ENCODE measurements around the gene BLACAT1. TPM values are rescaled to one million over a fixed set of nuclear protein-coding genes. Genes with fewer than 3 reads are reported as not detected.
"Not testable (repeated sequence)": the region's sequence is repeated elsewhere in the genome, so short reads cannot be mapped to it uniquely, and the experiment has no call there.

Gene BLACAT1
- total RNA-seq, 1 experiment from 2014 or later = 0.72 TPM

DNA sequence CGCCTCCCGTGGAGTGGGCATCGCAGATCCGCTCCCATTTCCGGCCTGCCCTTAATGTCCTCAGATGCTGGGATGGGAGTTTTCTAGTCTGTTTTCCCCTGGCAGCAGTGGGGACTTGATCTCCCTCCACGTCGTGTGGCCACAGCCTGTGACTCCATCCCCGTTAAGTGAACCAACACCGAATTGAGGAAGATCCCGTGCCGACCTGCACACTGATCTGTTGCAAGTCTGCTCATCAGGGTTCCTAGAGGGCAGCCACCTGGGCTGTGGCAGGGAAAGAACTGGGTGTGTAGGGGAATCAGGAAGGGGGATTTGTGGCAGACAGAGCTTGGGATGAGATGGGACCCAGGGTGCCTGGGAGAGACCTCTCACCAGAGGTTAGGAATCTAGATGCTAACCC lies 25.4 kb upstream of the BLACAT1 start:
- Mint-ChIP-seq H3K27ac (ENCODE audit: low read depth, unreplicated experiment) (no peak overlapping the region), H3K36me3 (ENCODE audit: insufficient read depth, unreplicated experiment) (no peaks in the 10 kb centered on the region), H3K4me1 (ENCODE audit: insufficient read depth, unreplicated experiment) (peaks cover 15% of the 10 kb centered on the region), H3K9me3 (ENCODE audit: unreplicated experiment) (no peaks in the 10 kb centered on the region), H3K27me3 (ENCODE audit: insufficient read depth, unreplicated experiment) (peaks cover 49% of the 10 kb centered on the region), H3K4me3 (ENCODE audit: unreplicated experiment) (no peak overlapping the region)
- intact Hi-C loops (cut with micrococcal nuclease) = no loop called here
- POLR2A ChIA-PET = interaction anchor here (1.0 kb wide), 1 partner anchor 84 kb away, joined by 4 read pairs; no protein-coding TSS in a partner anchor
- CTCF ChIA-PET = interaction anchor here (1.4 to 37.5 kb wide), 8 partner anchors 6 to 126 kb away, joined by 5 to 1608 read pairs (median 198); partner anchors contain the start of genes KLHDC8A and LEMD1
- BruUV-seq (replicated peaks) = no TSS peak
- TF ChIP-seq, protein P1, sequence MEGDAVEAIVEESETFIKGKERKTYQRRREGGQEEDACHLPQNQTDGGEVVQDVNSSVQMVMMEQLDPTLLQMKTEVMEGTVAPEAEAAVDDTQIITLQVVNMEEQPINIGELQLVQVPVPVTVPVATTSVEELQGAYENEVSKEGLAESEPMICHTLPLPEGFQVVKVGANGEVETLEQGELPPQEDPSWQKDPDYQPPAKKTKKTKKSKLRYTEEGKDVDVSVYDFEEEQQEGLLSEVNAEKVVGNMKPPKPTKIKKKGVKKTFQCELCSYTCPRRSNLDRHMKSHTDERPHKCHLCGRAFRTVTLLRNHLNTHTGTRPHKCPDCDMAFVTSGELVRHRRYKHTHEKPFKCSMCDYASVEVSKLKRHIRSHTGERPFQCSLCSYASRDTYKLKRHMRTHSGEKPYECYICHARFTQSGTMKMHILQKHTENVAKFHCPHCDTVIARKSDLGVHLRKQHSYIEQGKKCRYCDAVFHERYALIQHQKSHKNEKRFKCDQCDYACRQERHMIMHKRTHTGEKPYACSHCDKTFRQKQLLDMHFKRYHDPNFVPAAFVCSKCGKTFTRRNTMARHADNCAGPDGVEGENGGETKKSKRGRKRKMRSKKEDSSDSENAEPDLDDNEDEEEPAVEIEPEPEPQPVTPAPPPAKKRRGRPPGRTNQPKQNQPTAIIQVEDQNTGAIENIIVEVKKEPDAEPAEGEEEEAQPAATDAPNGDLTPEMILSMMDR (IDR thresholded peaks at IDR 0.05; ENCODE audit: unreplicated experiment) = no peak
- no peak for DNase-seq (ENCODE audit: unreplicated experiment)

DNA sequence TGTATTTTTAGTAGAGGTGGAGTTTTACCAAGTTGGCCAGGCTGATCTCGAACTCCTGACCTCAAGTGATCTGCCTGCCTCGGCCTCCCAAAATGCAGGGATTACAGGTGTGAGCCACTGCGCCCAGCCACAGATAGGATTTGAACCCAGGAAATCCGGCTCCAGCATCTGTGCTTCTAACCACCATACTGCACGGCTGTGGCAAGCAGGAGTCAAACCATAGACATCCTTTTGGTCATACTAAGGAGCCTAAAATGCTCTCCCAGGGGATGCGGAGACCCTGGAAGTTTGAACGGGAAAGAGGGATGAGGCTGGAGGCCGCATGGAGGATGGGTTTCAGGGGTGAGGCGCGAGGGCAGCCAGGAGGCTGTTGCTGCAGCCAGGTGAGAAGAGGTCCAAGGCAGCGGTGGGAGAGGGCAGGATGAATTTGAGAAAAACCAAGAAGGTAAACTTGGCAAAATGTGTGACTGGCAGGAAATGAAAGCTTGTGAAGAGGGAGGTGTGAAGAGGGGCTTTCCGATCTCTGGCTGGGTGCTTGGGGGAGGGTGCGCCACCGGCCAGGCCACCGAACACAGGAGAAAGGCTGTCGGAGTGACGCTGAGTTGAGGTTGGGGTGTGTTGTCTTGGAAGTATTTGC lies 24.6 kb upstream of the BLACAT1 start:
- Mint-ChIP-seq H3K27ac (ENCODE audit: low read depth, unreplicated experiment) (no peak overlapping the region), H3K9me3 (ENCODE audit: unreplicated experiment) (no peaks in the 10 kb centered on the region), H3K27me3 (ENCODE audit: insufficient read depth, unreplicated experiment) (peaks cover 49% of the 10 kb centered on the region), H3K4me1 (ENCODE audit: insufficient read depth, unreplicated experiment) (peaks cover 15% of the 10 kb centered on the region), H3K36me3 (ENCODE audit: insufficient read depth, unreplicated experiment) (no peaks in the 10 kb centered on the region), H3K4me3 (ENCODE audit: unreplicated experiment) (no peak overlapping the region)
- TF ChIP-seq, protein P1 (IDR thresholded peaks at IDR 0.05; ENCODE audit: unreplicated experiment) = no peak
- BruUV-seq (replicated peaks) = no TSS peak
- ChIA-PET CTCF (interaction anchor here (0.5 to 37.5 kb wide), 6 partner anchors 7 to 145 kb away, joined by 3 to 1608 read pairs (median 82); partner anchors contain the start of gene KLHDC8A), POLR2A (no interaction called here)
- intact Hi-C loops (cut with micrococcal nuclease) = no loop called here
- DNase-seq (ENCODE audit: unreplicated experiment) = no peak

DNA sequence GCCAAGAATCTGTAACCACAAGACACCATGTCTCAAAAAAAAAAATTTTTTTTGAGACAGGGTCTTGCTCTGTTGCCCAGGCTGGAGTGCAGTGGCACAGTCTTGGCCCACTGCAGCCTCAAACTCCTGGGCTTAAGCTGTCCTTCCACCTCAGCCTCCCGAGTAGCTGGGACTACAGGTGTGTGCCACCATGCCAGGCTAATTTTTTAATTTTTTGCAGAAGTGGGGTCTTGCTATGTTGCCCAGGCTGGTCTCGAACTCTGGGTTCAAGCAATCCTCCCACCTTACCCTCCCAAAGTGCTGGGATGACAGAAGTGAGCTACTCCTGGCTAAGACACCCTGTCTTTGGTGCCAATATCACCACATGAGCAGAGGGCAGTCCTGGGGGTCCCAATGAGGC lies 23.1 kb upstream of the BLACAT1 start:
- not testable (repeated sequence) for H3K9me3 Mint-ChIP-seq (ENCODE audit: unreplicated experiment); H3K27ac Mint-ChIP-seq (ENCODE audit: low read depth, unreplicated experiment); DNase-seq (ENCODE audit: unreplicated experiment); H3K4me3 Mint-ChIP-seq (ENCODE audit: unreplicated experiment); H3K36me3 Mint-ChIP-seq (ENCODE audit: insufficient read depth, unreplicated experiment); BruUV-seq (replicated peaks)
- intact Hi-C loops (cut with micrococcal nuclease) = loop anchor here (1.0 kb wide), 1 partner anchor 38 kb away; no protein-coding TSS in a partner anchor
- POLR2A ChIA-PET = interaction anchor here (0.7 to 2.3 kb wide), 9 partner anchors 14 to 82 kb away, joined by 3 to 19 read pairs (median 7); partner anchors contain the start of gene CDK18
- peaks cover 41% of the 10 kb centered on the region for H3K27me3 Mint-ChIP-seq (ENCODE audit: insufficient read depth, unreplicated experiment)
- H3K4me1 Mint-ChIP-seq (ENCODE audit: insufficient read depth, unreplicated experiment) = peaks cover 15% of the 10 kb centered on the region
- CTCF ChIA-PET = interaction anchor here (0.6 to 37.5 kb wide), 21 partner anchors 8 to 223 kb away, joined by 3 to 1608 read pairs (median 7); partner anchors contain the start of gene KLHDC8A

DNA sequence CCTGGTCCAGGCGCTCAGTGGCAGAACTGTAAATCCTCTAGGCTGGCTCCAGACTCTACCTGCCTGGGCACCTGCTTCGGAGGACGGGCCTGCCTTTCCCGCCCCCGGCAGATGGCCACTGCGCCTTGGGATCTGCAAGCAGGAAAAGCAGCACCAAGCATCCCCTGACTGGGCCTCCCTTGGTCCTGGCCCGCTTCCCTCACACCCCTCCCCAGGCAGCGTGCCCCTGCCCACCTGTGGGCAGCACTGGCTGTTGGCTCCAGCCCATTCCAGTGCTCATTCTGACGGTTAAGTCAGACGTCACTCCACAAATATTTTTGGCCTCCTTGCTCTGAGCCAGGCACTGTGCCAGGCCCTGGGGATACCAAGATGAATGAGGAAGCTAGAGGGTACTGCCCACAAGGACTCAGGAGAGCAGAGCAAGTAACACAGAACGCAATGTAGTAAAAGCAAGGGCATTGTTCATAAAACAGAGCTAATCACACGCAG lies 22.0 kb upstream of the BLACAT1 start:
- ChIA-PET POLR2A (interaction anchor here (0.5 to 2.3 kb wide), 23 partner anchors 12 to 632 kb away, joined by 3 to 19 read pairs (median 4); partner anchors contain the start of gene CDK18), CTCF (interaction anchor here (0.6 to 37.5 kb wide), 29 partner anchors 9 to 1096 kb away, joined by 3 to 1608 read pairs (median 5); partner anchors contain the start of gene KLHDC8A)
- H3K36me3 Mint-ChIP-seq (ENCODE audit: insufficient read depth, unreplicated experiment) = no peaks in the 10 kb centered on the region
- DNase-seq (ENCODE audit: unreplicated experiment) = peak; percentile 100
- peak overlapping the region; percentile 33 for H3K27ac Mint-ChIP-seq (ENCODE audit: low read depth, unreplicated experiment)
- H3K4me3 Mint-ChIP-seq (ENCODE audit: unreplicated experiment) = no peak overlapping the region
- TF ChIP-seq, protein P1 (IDR thresholded peaks at IDR 0.05; ENCODE audit: unreplicated experiment) = no peak
- intact Hi-C loops (cut with micrococcal nuclease) = loop anchor here (1.0 kb wide), 1 partner anchor 37 kb away; no protein-coding TSS in a partner anchor
- H3K27me3 Mint-ChIP-seq (ENCODE audit: insufficient read depth, unreplicated experiment) = peaks cover 40% of the 10 kb centered on the region
- peaks cover 7% of the 10 kb centered on the region for H3K9me3 Mint-ChIP-seq (ENCODE audit: unreplicated experiment)
- no TSS peak for BruUV-seq (replicated peaks)
- H3K4me1 Mint-ChIP-seq (ENCODE audit: insufficient read depth, unreplicated experiment) = peaks cover 15% of the 10 kb centered on the region
